ENCODE measurements around the gene CYP2W1.

CYP2W1 gene

GRCh38 chr7:983616-984071 lies 663 bp downstream of the CYP2W1 start:
- no peak for DNase-seq

- DNase-seq: no peak
These were observed 1.6 kb downstream of the CYP2W1 start for GRCh38 chr7:984361-985126.

DNA sequence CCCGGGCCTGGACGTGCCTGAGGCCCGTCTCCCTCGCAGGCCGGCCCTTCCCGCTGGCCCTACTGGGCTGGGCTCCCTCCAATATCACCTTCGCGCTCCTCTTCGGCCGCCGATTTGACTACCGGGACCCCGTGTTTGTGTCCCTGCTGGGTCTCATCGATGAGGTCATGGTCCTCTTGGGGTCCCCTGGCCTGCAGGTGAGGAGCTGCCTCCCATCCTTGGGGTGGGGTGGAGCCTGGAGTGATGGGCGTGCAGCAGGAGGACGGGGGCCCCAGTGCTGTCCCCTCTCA lies 2.1 kb downstream of the CYP2W1 start:
- no peak for DNase-seq

GRCh38 chr7:985915-986741 lies 3.1 kb downstream of the CYP2W1 start:
- DNase-seq: no peak

GRCh38 chr7:986766-987751 lies 4.1 kb downstream of the CYP2W1 start:
- no peak for DNase-seq

- DNase-seq: no peak
These were observed 4.9 kb downstream of the CYP2W1 start for GRCh38 chr7:987909-988308.

DNA sequence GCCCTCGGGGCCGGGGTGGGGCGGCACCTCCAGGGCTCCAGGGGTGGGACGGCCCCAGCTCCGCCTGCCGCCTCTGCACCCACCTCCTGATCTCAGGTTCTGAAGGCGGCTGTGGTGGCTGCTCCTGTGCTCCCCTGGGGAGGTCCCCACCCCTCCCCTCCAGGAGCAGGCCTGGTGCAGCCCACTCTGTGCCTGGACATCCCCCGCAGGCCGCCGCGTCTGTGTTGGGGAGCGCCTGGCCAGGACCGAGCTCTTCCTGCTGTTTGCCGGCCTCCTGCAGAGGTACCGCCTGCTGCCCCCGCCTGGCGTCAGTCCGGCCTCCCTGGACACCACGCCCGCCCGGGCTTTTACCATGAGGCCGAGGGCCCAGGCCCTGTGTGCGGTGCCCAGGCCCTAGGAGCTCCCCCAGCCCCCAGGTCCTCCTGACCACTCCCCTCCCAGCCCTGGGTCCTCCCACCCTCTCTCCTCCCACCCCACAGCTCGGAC lies 5.5 kb downstream of the CYP2W1 start:
- DNase-seq: no peak

GRCh38 chr7:988963-989529 lies 6.1 kb downstream of the CYP2W1 start:
- DNase-seq: no peak

- no peak for DNase-seq
These were observed 7.5 kb downstream of the CYP2W1 start for GRCh38 chr7:990352-990932.

- no peak for DNase-seq
These were observed 8.2 kb downstream of the CYP2W1 start for GRCh38 chr7:990933-991728.

GRCh38 chr7:991729-992656 lies 9.0 kb downstream of the CYP2W1 start:
- DNase-seq: no peak

DNA sequence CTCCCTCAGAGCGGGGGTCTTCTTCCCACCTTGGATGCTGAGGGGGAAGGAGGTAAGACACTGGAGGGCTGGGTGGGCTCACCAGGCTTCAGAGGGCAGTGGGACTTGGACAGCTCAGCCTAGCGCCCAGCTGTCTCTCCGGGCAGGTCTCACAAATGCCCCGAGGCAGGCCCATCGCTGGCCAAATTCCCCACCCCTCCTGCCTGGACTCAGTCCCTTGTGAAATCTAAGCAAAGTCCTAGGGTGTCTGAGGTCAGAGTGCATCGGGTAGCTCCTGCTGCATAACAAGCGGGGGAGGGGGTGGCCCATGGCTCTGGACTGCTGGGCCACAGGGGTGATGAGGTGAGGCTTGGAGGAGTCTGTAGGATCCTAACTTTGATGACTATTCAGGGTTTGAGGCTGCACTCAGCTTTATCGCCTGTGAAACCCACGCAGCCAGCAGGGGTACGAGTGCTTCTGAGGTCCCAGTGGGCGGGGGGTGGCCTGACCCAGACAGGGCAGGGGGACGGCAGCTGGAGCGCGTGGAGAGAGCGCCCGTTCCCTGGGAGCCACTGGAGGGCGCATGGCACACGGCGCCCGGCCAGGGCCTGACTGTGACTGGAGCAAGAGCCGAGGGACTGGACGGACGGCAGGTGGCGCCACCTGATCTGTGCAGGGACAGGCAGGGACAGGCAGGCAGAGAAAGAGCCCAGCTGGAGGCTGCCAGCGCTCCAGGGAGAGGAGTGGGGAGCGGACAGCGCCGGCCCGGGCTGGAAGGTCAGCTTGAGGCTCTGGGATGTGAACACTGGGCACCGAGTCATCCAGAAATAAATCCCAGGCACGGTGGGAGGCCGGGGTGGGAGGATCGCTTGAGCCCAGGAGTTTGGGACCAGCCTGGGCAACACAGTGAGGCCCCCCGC lies 10.0 kb downstream of the CYP2W1 start:
- DNase-seq: peak; percentile 76

DNA sequence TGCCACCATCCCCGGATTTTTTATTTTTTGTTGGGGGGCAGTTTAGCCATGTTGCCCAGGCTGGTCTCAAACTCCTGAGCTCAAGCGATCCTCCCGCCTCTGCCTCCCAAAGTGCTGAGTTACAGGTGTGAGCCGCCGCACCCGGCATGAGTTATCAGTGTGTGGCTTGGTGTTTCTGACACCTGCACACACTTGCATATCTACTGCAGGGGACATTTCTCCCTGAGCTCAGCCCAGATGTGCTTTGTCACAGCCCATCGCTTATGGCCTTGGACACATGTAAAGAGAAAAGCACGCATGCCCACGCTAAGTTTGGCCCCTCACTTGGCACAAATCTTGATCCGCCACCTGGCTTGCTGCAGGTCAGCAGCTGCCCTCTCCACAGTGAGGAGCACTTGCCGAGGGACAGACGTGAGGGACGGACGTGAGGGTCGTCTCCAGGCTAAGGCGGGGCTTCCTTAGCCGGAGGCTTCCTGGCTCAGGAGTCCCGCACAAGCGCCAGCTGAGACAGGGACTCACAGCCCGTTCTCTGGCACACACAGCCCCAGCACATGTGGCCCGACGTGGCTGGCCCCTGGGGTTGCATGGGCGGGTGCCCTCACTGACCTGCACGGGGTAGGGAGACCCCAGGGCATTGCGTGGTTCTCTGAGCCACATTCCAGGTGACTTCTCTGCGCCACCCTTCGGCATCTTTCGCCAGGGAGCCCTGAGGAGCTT lies 11.8 kb downstream of the CYP2W1 start:
- no peak for DNase-seq

DNA sequence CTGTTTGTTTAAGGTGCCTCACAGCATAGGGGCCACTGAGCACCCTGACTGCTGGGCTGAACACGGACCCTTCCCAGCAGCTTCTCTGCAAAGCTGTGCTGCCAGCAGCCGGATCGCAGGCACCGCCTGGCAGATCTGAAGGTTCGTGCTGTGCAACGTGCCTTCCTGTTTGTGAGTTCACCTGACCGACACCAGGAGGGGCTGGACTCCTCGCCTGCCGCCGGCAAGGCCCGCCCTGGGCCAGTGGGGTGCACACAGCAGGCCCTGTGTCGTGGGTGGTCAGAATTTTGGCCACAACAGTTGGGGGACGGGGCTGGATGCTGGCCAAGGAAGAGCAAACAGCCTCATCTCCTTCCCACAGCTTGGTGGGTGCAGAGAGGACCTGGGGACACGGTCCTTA lies 12.6 kb downstream of the CYP2W1 start:
- DNase-seq: no peak

- no peak for DNase-seq
These were observed 13.3 kb downstream of the CYP2W1 start for GRCh38 chr7:996079-996872.

GRCh38 chr7:997404-998395 lies 14.7 kb downstream of the CYP2W1 start:
- DNase-seq: no peak
